Neural crest cell (in vitro differentiated cells): Measurements from ENCODE around the gene CRIP1. TPM values are rescaled to one million over a fixed set of nuclear protein-coding genes. Genes with fewer than 3 reads are reported as not detected.

Experiments used
- DNase-seq: peaks from one replicate; pipeline ENCODE4 v3.0.0; 2021; ENCODE audit warnings: low read depth, mixed read lengths, low spot score
- H3K27ac Mint-ChIP-seq: one replicate; pipeline ENCODE4 v1.8.0; 2021; ENCODE audit warnings: mild to moderate bottlenecking, mixed read lengths; ENCODE audit not compliant: unreplicated experiment
- H3K27me3 Mint-ChIP-seq: 2 replicates; pipeline ENCODE4 v1.8.0; 2021; ENCODE audit warnings: low read depth, mild to moderate bottlenecking, mixed read lengths
- H3K36me3 Mint-ChIP-seq: 2 replicates; pipeline ENCODE4 v1.8.0; 2021; ENCODE audit warnings: low read depth, mild to moderate bottlenecking, mixed read lengths
- H3K4me1 Mint-ChIP-seq: 2 replicates; pipeline ENCODE4 v1.8.0; 2021; ENCODE audit warnings: mixed read lengths
- H3K4me3 Mint-ChIP-seq: one replicate; pipeline ENCODE4 v1.8.0; 2021; ENCODE audit warnings: mild to moderate bottlenecking, mixed read lengths
- H3K9me3 Mint-ChIP-seq: 2 replicates; pipeline ENCODE4 v1.8.0; 2021; ENCODE audit warnings: mixed read lengths
- CTCF ChIP-seq: fragments of 200-600 bp; sonication (generic); conservative IDR thresholded peaks from 2 replicates; pipeline ENCODE4 v1.5.0; 2021; ENCODE audit warnings: antibody characterized with exemption, mild to moderate bottlenecking
- total RNA-seq: library from RNA; stranded (reverse); gene quantifications from 2 replicates; pipeline ENCODE4 v1.2.1, GENCODE V29; 2021

Gene CRIP1
- total RNA-seq, 1 donor from 2014 or later: 4.8 TPM

DNA sequence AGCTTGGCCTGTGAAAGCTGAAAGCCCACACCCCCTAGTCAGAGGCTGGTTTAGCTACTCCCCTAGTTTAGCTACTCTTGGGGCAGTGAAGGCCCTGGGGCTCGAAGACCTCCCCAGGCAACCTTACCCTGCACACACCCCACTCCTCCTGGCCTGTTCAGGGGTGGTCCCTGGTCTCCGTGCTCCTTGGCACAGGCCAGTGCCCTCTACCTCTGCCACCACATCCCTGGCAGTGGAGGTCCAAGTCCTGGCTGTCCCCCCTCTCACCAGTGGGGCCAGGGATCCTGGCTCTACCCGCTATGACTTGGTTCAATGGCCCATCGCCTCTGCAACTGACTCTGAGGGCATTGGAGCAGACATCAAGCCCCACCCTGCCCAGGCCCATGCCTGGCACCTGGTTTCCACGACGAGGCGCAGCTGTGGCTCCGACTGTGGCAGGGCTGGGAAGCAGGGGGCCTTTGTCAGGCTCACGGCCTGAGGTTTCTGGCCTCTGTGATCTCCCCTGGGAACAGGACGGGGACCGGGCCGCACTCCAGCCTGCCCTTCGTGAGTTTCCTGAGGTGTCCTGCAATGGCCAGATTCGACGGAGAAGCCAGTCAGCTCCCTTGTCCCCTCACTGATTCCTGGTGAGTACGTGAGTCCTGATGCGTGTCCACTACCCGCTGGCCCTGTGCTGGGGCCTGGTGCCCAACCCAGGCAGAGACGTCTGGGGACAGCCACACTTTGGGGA is 45.4 kb downstream of the CRIP1 start:
- Mint-ChIP-seq H3K4me3 (peak overlapping the region; percentile 23), H3K9me3 (no peaks in the 10 kb centered on the region), H3K36me3 (no peaks in the 10 kb centered on the region), H3K4me1 (peaks cover 7% of the 10 kb centered on the region), H3K27ac (no peak overlapping the region), H3K27me3 (peaks cover 32% of the 10 kb centered on the region)
- TF ChIP-seq CTCF: no peak
- no peak for DNase-seq

- H3K4me3 Mint-ChIP-seq: peak overlapping the region; percentile 67
- H3K27ac Mint-ChIP-seq: no peak overlapping the region
- no peaks in the 10 kb centered on the region for H3K9me3 Mint-ChIP-seq
- peaks cover 7% of the 10 kb centered on the region for H3K4me1 Mint-ChIP-seq
- no peaks in the 10 kb centered on the region for H3K36me3 Mint-ChIP-seq
- H3K27me3 Mint-ChIP-seq: peaks cover 34% of the 10 kb centered on the region
- TF ChIP-seq CTCF: peak; percentile 41
- peak; percentile 33 for DNase-seq
Measured at GRCh38 chr14:105532735-105533141, 46.1 kb downstream of the CRIP1 start.

- Mint-ChIP-seq H3K36me3 (no peaks in the 10 kb centered on the region), H3K27ac (no peak overlapping the region), H3K9me3 (no peaks in the 10 kb centered on the region), H3K4me1 (peaks cover 7% of the 10 kb centered on the region), H3K27me3 (peaks cover 37% of the 10 kb centered on the region), H3K4me3 (peak overlapping the region; percentile 4)
- no peak for TF ChIP-seq CTCF
- no peak for DNase-seq
Measured at GRCh38 chr14:105533391-105533790, 46.7 kb downstream of the CRIP1 start.

DNA sequence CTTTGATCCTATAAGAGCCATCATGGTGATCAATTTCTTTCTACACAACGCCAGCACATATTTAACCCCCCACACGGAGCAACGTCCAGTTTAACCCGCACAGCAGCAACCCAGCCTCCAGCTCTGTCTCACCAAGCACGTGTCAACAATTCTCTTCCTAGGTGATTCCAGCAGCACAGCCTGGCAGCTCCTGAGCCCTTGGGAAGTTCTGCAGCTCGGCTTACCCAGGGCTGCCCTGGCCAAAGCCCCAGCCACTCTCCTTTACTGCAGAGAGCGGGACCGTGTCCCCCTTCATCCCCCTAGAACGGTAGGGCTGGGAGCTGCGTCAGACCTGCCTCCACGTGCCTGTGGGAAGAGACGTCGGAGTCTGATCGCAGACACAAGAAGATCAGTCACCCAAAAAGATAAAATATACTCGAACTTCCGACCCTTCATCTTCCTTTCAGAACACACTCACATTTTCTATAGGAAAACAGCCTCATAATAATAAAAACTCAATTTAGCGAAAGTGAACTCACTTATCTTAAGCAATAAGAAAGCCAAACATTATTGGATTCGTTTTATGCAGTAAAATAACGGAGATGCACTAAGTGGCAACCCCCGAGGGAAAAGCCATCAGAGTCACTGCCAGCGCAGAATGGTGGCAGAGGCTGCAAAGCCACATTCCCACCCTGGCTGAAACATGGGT is 47.3 kb downstream of the CRIP1 start:
- peaks cover 7% of the 10 kb centered on the region for H3K4me1 Mint-ChIP-seq
- no peaks in the 10 kb centered on the region for H3K9me3 Mint-ChIP-seq
- no peak for TF ChIP-seq CTCF
- H3K27ac Mint-ChIP-seq: no peak overlapping the region
- H3K4me3 Mint-ChIP-seq: peak overlapping the region; percentile 4
- no peak for DNase-seq
- H3K27me3 Mint-ChIP-seq: peaks cover 41% of the 10 kb centered on the region
- H3K36me3 Mint-ChIP-seq: no peaks in the 10 kb centered on the region

GRCh38 chr14:105534586-105534985 is 47.9 kb downstream of the CRIP1 start:
- H3K4me1 Mint-ChIP-seq: peaks cover 7% of the 10 kb centered on the region
- peaks cover 41% of the 10 kb centered on the region for H3K27me3 Mint-ChIP-seq
- H3K9me3 Mint-ChIP-seq: no peaks in the 10 kb centered on the region
- no peak for DNase-seq
- H3K27ac Mint-ChIP-seq: no peak overlapping the region
- no peaks in the 10 kb centered on the region for H3K36me3 Mint-ChIP-seq
- peak overlapping the region; percentile 4 for H3K4me3 Mint-ChIP-seq
- no peak for TF ChIP-seq CTCF
